GM19238 (cell line): ENCODE measurements around the gene P3H2.

Experiments used
- DNase-seq: peaks from one replicate; pipeline ENCODE4 v3.0.0; 2011; ENCODE audit warnings: low spot score; ENCODE audit not compliant: insufficient read length

P3H2 gene

DNA sequence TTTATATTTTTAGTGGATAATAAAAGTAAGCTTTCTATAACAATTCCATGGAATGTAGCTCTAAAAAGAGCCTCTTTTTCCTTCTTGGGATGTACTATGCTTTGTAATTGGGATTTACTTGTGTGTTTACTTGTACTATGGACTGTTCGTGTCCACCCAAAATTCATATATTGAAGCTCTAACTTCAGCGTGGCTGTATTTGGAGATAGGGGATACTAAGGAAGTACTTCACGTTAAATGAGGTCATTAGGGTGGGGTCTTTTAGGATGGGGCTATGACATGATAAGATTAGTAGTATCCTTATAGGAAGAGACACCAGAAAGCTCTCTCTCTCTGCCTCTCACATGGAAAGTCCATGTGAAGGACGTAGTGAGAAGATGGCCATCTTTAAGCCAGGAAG lies 64.9 kb downstream of the P3H2 start:
- no peak for DNase-seq

DNA sequence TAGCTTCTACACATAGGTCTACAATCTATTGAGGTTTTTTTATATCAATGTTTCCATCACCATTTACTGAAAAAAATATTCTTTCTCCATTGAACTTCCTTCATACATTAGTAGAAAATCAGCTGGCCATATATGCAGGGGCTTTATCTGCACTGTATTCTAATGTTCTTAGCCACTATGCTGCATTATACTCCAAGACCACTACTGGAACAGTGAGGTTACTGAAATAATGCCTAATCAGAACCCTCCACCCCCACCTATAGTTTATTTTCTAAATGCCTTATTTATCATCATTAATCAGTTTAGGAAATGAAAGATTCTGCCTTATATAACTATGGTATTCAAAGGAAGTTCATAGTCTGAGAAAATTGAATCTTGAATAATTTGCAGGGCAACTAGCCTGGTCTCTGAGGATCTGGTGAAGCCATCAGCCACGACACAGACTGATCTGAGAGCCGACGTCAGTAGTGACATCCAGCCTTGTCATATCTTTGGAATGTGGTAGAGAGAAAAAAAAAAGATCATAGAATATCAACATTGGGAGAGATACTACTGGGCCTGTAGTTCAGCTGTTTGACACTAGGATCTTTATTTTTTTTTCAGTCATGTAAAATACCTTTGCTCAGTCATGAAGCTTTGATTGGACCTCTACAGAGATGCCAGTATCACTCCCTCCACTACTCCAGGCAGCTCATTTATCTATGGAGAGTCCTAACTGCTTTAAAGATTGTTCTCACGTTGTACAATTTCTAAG lies 66.6 kb downstream of the P3H2 start:
- DNase-seq, result no peak

DNA sequence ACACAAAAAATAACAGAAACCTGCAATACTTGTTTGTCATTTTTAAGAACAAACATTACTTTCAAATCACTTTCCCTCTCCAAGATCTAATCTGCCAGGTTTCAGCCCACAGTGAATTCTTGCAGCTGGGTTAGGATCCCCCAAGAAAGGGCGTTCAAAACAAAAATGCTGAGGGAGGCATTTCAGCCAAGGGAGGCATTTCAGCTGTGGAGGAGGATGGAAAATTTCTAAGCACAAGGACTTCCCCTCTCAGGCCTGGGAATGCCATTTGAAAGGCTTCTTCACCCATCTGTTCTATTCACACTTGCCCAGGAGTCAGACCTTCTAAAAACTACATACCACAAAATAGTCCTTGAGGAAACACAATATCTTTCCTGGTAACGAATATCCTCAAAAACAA lies 69.1 kb downstream of the P3H2 start:
- DNase-seq, result no peak

DNA sequence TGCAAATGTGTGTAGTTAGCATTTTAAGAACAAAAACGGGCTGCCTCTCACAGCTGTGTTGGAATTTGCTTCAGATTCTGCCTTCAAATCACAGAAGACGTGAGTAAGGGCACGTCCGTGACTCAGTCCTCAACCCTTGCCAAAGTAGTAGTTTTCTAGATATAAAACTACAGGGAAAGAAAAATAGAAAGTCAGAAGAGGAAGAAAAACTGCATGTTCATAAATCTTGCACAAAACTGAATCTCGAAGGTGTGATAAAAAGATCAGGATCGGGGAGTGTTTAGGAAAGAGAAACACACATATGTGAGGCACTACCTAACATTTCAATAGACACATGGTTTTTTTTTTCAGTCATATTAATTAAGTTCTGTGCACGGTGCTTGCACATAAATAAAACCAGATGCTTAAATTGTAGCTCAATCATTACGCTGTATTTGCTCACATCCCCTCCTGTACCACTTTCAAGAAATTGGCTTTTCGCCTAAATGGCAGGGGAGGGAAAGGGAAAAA lies 71.7 kb downstream of the P3H2 start:
- DNase-seq, result no peak

DNA sequence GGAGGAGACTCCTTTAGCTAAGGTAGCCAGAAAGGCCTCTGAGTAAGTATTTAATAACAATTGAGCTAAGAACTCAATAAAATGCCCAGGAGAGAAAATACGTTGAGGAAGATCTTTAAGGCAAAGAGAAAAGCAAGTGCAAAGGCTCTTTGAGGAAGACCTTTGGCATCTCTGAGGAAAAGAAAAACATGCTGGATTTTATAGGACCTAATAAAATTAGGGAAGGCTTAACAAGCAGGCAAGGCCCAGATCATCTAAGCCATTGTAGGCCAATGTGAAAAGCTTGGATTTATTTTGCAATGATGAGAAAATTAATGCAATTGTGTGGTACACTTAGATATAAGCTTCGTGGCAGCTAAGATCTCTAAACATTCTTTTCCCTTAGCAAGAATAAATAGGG lies 75.7 kb downstream of the P3H2 start:
- DNase-seq, result no peak

DNA sequence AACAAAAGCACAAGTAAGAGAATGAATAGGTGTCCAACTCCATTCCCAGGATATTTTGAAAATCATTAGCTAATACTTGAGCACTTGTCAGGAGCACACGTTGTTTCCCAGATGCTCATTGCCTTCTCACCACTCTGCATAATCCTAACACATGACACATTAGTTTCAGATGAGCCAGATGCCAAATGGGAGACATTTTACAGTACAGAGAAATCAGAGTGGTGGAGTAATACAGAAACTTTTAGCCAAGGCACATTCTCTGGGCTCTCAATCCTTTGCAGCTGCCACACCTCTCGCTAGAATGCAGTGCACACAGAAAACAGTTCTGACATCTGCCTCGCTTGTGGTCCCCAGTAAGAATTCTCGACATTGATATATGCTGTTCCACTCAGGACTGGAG lies 76.6 kb downstream of the P3H2 start:
- no peak for DNase-seq

DNA sequence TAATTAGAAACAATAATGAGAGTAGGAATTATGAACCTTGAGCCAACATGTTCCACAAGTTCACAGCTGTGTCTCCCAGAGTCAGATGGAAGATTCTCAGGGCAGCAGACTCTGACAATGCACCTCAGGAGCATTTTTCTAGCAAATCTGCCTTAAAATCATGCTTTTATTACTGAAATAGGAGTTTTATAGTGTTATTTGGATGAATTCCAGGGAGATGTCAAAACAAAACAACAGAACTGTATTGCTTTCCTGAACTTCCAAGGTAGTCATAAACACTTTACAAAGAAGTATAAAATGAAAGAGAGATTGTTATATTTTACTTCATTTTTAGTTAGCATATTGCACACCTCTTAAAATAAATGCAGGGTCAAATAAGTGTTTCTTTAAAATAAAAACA lies 77.0 kb downstream of the P3H2 start:
- DNase-seq, result no peak

DNA sequence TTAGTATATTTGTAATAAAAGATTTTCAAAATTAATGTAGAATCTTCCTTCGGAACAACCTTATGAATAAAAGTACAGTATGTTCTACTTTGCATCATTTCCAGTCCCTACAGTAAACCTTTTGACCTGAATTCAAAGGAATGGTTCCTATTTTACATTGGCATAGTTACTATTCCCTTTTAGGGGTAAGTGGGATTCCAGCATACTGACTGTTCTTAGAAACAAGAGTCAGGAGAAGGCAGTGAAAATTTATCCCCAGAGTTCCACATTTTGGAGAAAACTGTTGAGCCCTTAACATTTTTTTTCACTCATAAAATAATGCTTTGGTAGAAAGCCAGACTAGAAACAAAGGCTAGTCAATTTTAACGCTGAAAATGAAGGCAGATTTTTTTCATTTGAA lies 78.1 kb downstream of the P3H2 start:
- DNase-seq, result no peak

DNA sequence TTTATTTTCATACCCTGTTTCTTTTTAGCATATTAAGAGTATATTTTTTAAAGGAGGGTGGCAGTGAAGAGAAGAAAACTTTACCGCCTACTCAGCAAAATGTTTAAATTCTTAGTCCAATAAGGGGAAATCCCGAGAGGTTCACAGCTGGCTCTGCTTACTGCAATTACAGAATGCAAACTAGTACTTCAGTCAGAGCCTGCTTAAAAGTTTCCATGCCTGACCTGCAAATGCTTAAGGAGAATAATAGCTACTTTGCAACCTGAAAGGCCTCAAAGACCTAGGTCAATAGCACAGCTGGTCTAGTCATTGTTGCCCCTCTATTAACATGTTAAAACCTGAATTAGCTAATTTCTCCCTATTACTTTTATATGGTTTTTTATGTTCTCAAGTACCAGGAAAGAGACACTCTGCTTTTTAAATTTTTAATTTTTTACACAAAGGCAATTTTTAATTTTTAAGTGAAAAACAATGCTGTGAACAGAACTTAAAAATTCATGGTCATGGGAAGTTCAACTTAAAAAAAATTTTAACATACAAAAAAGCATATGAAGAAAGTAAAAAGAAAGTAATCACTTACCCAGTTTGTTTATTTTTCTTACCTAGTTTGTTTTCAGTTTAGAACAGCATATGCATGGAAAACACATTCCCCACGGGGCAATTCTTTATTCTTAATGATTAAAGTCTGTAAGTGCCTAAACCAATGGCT lies 79.2 kb downstream of the P3H2 start:
- DNase-seq, result no peak

DNA sequence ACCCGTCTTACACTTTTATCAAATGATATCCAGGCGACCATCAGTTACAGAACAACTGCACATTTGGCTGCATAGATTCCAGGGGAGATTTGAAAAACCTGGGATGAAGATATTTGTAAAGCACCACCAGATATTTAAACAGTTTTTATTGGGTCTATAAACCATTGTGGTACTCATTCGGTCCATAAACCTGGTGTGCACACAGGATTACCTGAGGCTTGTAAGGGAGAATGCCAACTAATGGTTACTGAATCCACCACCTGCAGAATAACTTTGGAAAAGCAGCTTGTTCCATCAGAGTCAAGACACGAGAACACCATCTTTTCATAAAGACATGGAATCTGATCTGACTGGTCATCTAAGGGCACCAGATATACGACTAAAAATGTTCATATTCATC lies 80.6 kb downstream of the P3H2 start:
- no peak for DNase-seq

DNA sequence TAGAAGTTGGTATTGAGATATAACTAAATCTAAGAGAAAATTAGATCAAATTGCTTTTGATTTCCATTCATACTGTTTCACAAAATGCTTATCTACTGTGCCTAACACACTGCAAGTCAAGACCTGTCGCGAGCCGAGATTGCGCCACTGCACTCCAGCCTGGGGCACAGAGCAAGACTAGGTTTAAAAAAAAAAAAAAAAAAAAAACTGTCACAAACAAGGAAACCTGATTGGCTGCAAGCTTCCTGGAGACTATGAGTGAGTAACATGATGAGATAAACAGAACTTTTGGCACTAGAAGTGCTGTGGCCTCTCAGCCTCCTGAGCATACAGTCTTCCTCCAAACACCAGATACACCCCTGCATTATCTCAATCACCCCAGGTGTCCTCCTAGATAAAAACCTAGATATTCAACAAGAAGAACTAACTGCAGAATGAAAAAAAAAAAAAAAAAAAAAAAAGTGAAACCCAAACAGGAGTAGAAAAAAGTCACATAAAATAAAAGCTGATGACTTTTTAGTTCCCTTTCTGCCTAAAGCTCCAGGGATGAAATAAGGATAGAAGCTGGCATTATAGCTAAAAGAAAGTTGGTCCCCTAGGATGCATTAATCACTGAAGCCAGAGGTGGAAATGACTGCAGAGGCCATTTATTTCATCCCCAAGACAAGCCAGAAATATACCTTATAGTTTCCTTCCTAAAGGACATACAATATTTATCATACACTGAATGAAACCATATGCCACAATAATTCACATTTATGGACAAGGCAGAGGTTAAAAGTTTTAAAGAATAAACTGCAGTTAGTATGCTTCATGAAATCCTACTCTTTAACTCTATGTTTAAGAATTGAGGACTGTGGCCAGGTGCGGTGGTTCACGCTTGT lies 82.4 kb downstream of the P3H2 start:
- DNase-seq, result no peak

DNA sequence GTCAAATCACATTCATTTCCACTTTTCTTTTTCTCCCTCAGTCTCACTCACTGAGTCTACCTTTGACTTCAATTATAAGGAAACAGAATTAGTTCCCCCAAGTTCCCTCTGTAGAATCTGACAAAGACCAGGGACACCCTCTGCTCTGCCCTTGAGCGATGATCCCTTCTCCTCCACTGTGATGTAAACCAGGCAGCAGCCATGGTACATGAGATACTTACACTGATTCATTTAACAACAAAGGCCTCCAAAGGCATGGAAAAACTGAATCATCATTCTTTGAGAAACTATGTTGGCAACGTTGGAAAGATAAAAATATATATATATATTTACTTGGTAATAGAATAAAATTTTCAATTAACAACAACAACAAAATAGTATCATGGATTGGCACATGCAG lies 84.1 kb downstream of the P3H2 start:
- DNase-seq, result no peak

DNA sequence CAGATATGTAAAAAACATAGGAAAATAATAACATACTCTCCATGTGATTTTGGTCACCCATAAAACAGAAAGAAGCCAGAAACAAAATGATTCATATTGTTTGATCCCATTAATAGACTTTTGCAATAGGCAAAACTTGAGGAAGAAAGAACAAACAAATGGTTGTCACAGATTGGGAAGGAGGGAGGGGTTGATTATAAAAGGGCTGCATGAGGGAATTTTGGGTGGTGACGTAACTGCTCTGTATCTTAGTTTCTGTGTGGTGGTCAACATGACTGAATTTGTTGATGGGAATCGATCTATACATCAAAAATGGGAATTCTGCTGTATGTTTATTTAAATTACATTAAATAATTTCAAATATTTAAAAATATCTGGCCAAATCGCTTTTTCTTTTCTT lies 86.3 kb downstream of the P3H2 start:
- no peak for DNase-seq

DNA sequence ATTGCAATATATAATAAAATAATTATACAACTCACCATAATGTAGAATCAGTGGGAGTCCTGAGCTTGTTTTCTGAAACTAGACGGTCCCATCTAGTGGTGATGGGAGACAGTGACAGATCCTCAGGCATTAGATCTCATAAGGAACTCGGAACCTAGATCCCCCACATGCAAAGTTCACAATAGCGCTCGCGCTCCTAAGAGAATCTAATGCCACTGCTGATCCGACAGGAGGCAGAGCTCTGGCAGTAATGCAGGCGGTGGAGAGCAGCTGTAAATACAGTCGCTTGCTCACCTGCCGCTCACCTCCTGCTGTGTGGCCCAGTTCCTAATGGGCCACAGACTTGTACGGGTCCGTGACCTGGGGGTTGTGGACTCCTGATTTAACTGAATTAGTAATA lies 87.8 kb downstream of the P3H2 start:
- no peak for DNase-seq

DNA sequence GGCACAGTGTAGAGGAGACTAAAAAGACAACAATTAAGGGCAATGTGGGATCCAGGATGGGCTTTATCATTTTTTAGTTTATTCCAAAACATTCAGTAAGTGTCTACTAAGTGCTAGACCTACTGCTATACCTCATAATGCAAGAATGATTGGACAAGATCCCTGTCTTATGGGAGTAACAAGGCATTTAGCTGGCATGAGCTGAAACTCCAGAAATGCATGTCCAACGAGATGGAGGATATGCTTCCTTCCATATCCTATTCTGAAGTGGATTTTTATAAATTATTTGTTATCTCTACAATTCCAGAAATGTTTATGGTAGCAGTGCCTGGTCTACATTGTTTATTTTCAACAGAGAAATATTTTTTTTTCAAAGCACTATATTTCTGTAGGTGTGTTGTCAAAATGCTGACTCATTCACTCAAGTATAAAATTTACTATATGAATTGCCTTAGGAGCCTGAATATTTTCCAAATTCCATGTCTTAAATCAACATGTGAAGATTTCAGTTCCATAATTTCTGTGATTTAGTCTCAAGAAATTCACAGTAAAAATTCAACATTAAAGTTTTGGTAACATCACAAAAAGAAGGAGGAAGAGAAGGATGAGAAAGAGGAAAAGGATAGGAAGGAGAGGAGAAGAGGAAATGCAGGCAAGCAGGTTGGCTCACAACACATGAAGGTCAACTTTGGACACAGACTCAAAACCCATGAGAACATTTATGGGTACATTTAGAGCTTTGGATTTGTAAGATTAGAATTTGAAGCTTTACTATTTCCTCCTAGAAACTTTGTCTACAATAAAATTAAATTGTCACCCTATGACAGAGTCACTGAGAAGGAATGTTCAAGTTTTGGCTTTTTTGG lies 88.6 kb downstream of the P3H2 start:
- DNase-seq, result no peak

DNA sequence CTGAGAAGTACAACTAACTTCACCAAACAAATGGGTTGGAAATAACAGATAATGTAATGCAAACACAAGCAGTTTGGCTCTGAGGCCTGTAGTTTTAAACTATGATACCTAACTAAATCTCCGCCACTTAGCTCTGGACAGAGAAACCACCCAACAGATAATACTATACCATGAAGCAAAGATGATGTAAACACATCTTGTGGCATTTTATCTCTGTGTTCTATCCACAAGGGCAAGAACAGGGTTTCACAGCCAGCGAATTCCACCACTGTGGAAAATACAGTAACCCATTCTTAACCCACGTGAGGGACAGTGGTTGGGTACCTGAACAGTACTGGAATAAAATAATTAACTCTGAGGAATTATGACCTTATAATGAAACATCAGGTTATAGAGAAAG lies 93.6 kb downstream of the P3H2 start:
- no peak for DNase-seq

DNA sequence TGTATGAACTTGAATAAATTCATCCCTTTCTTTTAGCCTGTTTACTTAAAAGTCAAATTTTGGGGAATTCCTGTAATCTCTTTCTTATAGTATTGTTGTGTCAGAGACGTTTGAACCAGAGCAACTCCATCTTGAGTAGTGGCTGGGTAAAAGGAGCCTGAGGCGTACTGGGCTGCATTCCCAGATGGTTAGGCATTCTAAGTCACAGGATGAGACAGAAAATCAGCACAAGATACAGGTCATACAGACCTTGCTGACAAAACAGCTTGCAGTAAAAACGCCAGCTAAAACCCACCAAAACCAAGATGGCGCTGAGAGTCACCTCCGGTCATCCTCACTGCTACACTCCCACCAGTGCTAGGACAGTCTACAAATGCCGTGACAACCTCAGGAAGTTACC lies 94.5 kb downstream of the P3H2 start:
- no peak for DNase-seq

DNA sequence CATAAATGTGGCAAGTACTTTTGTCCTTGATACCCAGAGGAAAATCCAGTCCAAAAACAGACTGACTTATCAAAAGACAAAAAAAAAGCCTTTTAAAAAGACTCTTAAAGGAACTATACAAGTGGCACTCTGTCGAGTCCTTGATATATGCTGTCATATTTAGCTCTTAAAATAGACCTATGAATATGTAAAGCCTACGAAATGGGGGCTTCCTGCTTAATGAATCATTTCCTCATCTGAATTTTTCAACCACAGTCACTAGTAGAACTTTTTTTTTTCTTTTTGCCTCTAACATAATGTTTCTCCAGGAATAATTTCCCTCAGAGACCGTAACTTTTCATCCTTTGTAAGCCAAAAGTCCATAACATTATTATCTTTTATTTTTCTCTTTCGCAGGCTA lies 95.8 kb downstream of the P3H2 start:
- no peak for DNase-seq

DNA sequence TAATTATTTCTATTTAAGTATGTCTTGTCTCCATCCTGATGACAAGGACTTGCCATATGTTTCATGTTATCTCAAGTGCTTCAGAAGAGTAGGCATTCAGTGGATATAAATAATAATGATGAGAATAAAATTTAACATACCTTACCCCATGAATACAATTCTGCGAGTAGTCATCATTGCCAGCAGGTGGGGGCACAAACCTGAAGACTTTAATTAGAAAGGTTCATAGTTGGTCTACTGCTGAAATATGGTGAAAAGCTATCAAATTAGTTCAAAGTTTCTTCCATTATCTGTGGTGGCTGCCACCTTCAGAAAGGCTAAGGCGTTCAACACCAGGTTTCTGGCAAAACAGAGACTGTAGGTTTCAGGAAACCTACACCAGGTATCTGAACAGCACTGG lies 100.9 kb downstream of the P3H2 start:
- DNase-seq, result no peak

DNA sequence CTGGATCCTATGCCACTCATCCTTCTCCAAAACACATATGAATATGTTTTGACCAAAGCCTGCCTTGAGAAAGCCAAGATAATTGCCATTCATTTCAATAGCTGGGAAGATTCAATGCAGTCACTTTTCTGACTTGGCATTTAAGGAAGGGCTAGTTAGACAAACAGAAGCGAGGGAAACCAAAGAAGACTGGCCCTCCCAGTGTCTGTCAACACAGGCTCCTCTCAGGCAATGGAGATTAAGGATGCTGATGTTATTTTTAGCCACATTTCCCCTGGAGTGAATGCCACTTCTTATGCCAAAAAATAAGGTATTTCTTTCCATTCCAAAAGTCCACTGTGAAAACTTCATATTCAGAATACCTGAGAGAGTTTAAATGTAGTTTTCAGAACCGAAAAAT lies 101.7 kb downstream of the P3H2 start:
- DNase-seq, result no peak

DNA sequence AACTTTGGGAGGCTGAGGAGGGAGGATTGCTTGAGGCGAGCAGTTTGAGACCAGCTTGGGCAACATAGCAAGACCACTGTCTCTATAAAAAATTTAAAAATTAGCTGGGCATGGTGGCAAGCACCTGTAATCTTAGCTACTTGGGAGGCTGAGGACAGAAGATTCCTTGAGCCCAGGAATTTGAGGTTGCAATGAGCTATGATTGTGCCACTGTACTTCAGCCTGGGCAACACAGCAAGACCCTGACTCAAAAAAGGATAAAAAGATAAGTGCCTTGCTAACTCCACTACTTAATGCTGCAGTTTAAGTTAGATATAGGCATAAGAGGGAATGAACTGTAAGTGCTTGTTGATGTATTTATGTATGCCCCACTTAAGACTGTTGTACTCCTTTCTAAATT lies 102.2 kb downstream of the P3H2 start:
- no peak for DNase-seq
